B cell (primary cell): ENCODE data around the gene LONP1. TPM values are rescaled to one million over a fixed set of nuclear protein-coding genes. Genes with fewer than 3 reads are reported as not detected.

Source experiments
- ATAC-seq: fragments of 200-7000 bp; cut with Tn5 transposase; one replicate; pipeline ENCODE4 v1.10.0; 2021; ENCODE audit warnings: low read depth, mild to moderate bottlenecking, moderate number of reproducible peaks, moderate library complexity
- CTCF ChIA-PET: fragments of 350-600 bp; sonication (Branson Sonifier 250); formaldehyde crosslinking; loops from one replicate; lab custom pipeline; 2021; ENCODE audit warnings: antibody characterized with exemption, inconsistent platforms; lab: Charles Lee
- POLR2A ChIA-PET: fragments of 350-600 bp; sonication (Branson Sonifier 250); formaldehyde crosslinking; loops from one replicate; lab custom pipeline; 2021; ENCODE audit warnings: antibody characterized with exemption; lab: Charles Lee
- DNase-seq: peaks from one replicate; pipeline ENCODE4 v3.0.0; 2013
- H2AFZ ChIP-seq: 2 replicates; pipeline ENCODE4 v1.6.1; 2012; ENCODE audit warnings: mild to moderate bottlenecking, low read depth, low read length; ENCODE audit not compliant: insufficient read depth, poor library complexity, severe bottlenecking
- H3K27ac ChIP-seq, 2 donors: 1 replicate in 1 of 2; 2 replicates in 1 of 2; pipeline ENCODE4 v1.5.1; 2012 to 2013; ENCODE audit warnings: low read length in 2 of 2, mild to moderate bottlenecking in 2 of 2, moderate library complexity in 1 of 2
- H3K27me3 ChIP-seq, 4 experiments: fragments of 200-600 bp in 1 of 4; sonication (generic) in 1 of 4; replicated peaks in 1 of 4; 1 replicate in 2 of 4; 2 replicates in 2 of 4; pipeline versions ENCODE4 v1.6.1 to v1.7.0; 2013 to 2016; ENCODE audit warnings: low read length in 3 of 4, mild to moderate bottlenecking in 2 of 4, mixed read lengths in 1 of 4, moderate library complexity in 1 of 4; ENCODE audit not compliant: insufficient read depth in 4 of 4, control insufficient read depth in 3 of 4; ENCODE audit errors: control extremely low read depth in 1 of 4
- H3K36me3 ChIP-seq, 2 experiments: replicated peaks in 1 of 2; 1 replicate in 1 of 2; 2 replicates in 1 of 2; pipeline versions ENCODE4 v1.6.1 to v1.7.1; 2013; ENCODE audit warnings: low read length in 1 of 2; ENCODE audit not compliant: insufficient read depth in 2 of 2, control insufficient read depth in 1 of 2; ENCODE audit errors: control extremely low read depth in 1 of 2, extremely low read depth in 1 of 2
- H3K4me1 ChIP-seq, 2 donors: fragments of 200-600 bp in 1 of 2; sonication (generic) in 1 of 2; 1 replicate in 1 of 2; 2 replicates in 1 of 2; pipeline versions ENCODE4 v1.5.1 to v1.6.1; 2013 to 2017; ENCODE audit warnings: low read length in 2 of 2; ENCODE audit not compliant: control insufficient read depth in 2 of 2, insufficient read depth in 2 of 2
- H3K4me2 ChIP-seq: replicated peaks from 2 replicates; pipeline ENCODE3; 2012; ENCODE audit warnings: mild to moderate bottlenecking, low read depth, low read length; ENCODE audit not compliant: poor library complexity, severe bottlenecking
- H3K4me3 ChIP-seq, 5 experiments: fragments of 200-600 bp in 1 of 5; sonication (generic) in 1 of 5; 1 replicate in 3 of 5; 2 replicates in 2 of 5; pipeline versions ENCODE4 v1.5.1 to v1.7.0; 2011 to 2016; ENCODE audit warnings: low read length in 4 of 5, mild to moderate bottlenecking in 4 of 5, low read depth in 2 of 5, control low read depth in 1 of 5, moderate library complexity in 1 of 5; ENCODE audit not compliant: insufficient read depth in 1 of 5; ENCODE audit errors: control extremely low read depth in 1 of 5, extremely low read depth in 1 of 5
- H3K79me2 ChIP-seq: fragments of 200-600 bp; sonication (generic); one replicate; pipeline ENCODE4 v1.6.0; 2016; ENCODE audit warnings: low read length; ENCODE audit not compliant: control insufficient read depth, insufficient read depth
- H3K9ac ChIP-seq: fragments of 200-600 bp; sonication (generic); 2 replicates; pipeline ENCODE4 v1.6.1; 2017; ENCODE audit warnings: mild to moderate bottlenecking, low read length, moderate library complexity
- H3K9me3 ChIP-seq, 3 donors: one replicate each; pipeline versions ENCODE4 v1.6.1 to v1.7.1; 2013; ENCODE audit warnings: low read length in 2 of 3; ENCODE audit not compliant: control insufficient read depth in 2 of 3, insufficient read depth in 1 of 3; ENCODE audit errors: control extremely low read depth in 1 of 3
- H4K20me1 ChIP-seq: 2 replicates; pipeline ENCODE4 v1.6.0; 2012; ENCODE audit warnings: mild to moderate bottlenecking, low read length; ENCODE audit not compliant: insufficient read depth, control insufficient read depth, poor library complexity, severe bottlenecking
- H3K27ac Mint-ChIP-seq: one replicate; pipeline ENCODE4 v1.8.0; 2021; ENCODE audit warnings: mixed read lengths
- H3K27me3 Mint-ChIP-seq: one replicate; pipeline ENCODE4 v1.8.0; 2021; ENCODE audit warnings: mixed read lengths
- H3K4me1 Mint-ChIP-seq: one replicate; pipeline ENCODE4 v1.8.0; 2021; ENCODE audit warnings: mixed read lengths
- H3K4me3 Mint-ChIP-seq: one replicate; pipeline ENCODE4 v1.8.0; 2021; ENCODE audit warnings: mixed read lengths
- H3K9me3 Mint-ChIP-seq: one replicate; pipeline ENCODE4 v1.8.0; 2022; ENCODE audit warnings: mixed read lengths; ENCODE audit not compliant: insufficient read depth
- CTCF ChIP-seq: fragments of 200-600 bp; IDR thresholded peaks from one replicate; pipeline ENCODE4 v1.8.0; 2022; ENCODE audit warnings: antibody characterized with exemption, mild to moderate bottlenecking
- WGBS: methylation state at CpG from one replicate; pipeline ENCODE4 v1.1.5; 2013; ENCODE audit warnings: missing lambda C conversion rate; ENCODE audit not compliant: insufficient coverage; 5-methylcytosine and 5-hydroxymethylcytosine counted together
- intact Hi-C: fragments of 100-400 bp; cut with micrococcal nuclease; formaldehyde crosslinking; loops from one replicate; pipeline ENCODE4 v1.10.0; 2022
- polyA plus RNA-seq: library from polyadenylated mRNA; depleted of rRNA; stranded (reverse); fragments of >200 nt; gene quantifications from 2 replicates; pipeline ENCODE4 v1.2.3, GENCODE V29; 2012
- total RNA-seq, 2 donors: library from RNA; stranded (reverse); fragments of 120-200 nt in 1 of 2; gene quantifications; 1 replicate in 1 of 2; 2 replicates in 1 of 2; pipeline versions ENCODE4 v1.2.3 to v1.2.4, GENCODE V29; 2013 to 2022

LONP1 gene
- total and polyA plus RNA-seq, 2 donors (not counting 1 experiment from before 2014, with no cell fraction given) = 60.1 to 67.2 TPM

DNA sequence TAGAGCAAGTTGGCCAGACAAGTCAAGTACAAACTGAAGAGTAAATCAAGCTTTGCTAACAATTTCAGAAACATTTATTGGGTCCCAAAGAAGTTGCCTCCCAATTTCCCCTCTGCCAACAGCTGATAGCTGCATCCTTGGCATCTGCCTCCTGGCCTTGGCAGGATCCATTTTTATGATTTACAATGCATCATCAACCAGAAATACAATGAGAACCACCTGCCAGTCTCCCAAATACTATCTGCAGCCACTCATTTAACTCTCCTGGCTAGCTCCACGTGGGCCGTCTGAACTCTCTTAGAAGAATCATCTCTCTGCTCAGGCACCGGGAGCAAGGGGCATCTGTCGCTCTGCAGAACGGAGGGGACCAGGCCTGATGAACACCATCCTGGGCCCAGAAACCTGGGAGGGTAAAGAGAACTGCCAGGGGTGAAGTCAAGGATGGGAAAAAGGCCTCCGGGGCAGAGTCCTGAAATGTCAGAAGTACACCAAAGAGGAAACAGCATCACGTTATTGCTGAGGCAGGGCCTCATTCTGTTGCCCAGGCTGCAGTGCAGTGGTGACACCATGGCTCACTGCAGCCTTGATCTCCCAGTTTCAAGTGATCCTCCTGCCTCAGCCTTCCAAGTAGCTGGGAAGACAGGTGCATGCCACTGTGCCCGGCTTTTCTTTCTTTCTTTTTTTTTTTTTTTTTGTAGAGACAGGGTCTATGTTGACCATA, 2.6 kb downstream of the LONP1 start:
- H4K20me1 ChIP-seq = peaks cover 40% of the 10 kb centered on the region
- no peak for ATAC-seq
- CTCF ChIA-PET = interaction anchor here (0.6 to 1.2 kb wide), 2 partner anchors 27 to 31 kb away, joined by 3 read pairs; partner anchors contain the start of gene RPL36

More for the DNA sequence above, 2.6 kb downstream of the LONP1 start:
- H3K9ac ChIP-seq = no peak overlapping the region
- no peak overlapping the region for H3K4me3 ChIP-seq
- no peak overlapping the region for H3K27ac ChIP-seq
- Mint-ChIP-seq H3K4me3 (no peak overlapping the region), H3K27me3 (no peaks in the 10 kb centered on the region), H3K9me3 (no peaks in the 10 kb centered on the region), H3K27ac (no peak overlapping the region), H3K4me1 (peaks cover 27% of the 10 kb centered on the region)
- 93% methylated on average over 7 of the region's 8 CpGs for WGBS
- POLR2A ChIA-PET = interaction anchor here (0.7 kb wide), 1 partner anchor 1365 kb away, joined by 4 read pairs; no protein-coding TSS in a partner anchor
- no peak for TF ChIP-seq CTCF
- peaks cover 12 to 26% of the 10 kb centered on the region in 2 donors for H3K4me1 ChIP-seq
- DNase-seq = no peak
- no peak overlapping the region for H3K4me2 ChIP-seq
- peaks cover 0 to 8% (median 0%) of the 10 kb centered on the region in 3 donors for H3K9me3 ChIP-seq
- H2AFZ ChIP-seq = no peak overlapping the region
- peaks cover 0 to 21% of the 10 kb centered on the region in 2 experiments for H3K36me3 ChIP-seq
- peaks cover 47% of the 10 kb centered on the region for H3K79me2 ChIP-seq
- H3K27me3 ChIP-seq = no peaks in the 10 kb centered on the region
- intact Hi-C loops = no loop called here
